Smooth muscle cell of the brain vasculature (primary cell): ENCODE results near the gene NPAS2.

Experiments
- DNase-seq: peaks from one replicate; pipeline ENCODE4 v3.0.0-alpha.2; 2012; ENCODE audit warnings: low read depth, low spot score

Gene NPAS2

GRCh38 chr2:100988630-100989417 lies 168.9 kb downstream of the NPAS2 start:
- no peak for DNase-seq

- no peak for DNase-seq
Measured at GRCh38 chr2:100989666-100990065, 169.7 kb downstream of the NPAS2 start.

GRCh38 chr2:100990166-100990565 lies 170.2 kb downstream of the NPAS2 start:
- DNase-seq, result no peak

- DNase-seq, result no peak
Measured at GRCh38 chr2:100990650-100991403, 170.9 kb downstream of the NPAS2 start.

GRCh38 chr2:100991404-100991773 lies 171.4 kb downstream of the NPAS2 start:
- DNase-seq, result no peak

- no peak for DNase-seq
Measured at GRCh38 chr2:100992262-100992661, 172.3 kb downstream of the NPAS2 start.

GRCh38 chr2:100993294-100993693 lies 173.4 kb downstream of the NPAS2 start:
- no peak for DNase-seq

- DNase-seq, result no peak
Measured at GRCh38 chr2:100995309-100996075, 175.6 kb downstream of the NPAS2 start.

- no peak for DNase-seq
Measured at GRCh38 chr2:100997509-100998234, 177.7 kb downstream of the NPAS2 start.

GRCh38 chr2:100998235-100998573 lies 178.3 kb downstream of the NPAS2 start:
- no peak for DNase-seq

- no peak for DNase-seq
Measured at GRCh38 chr2:100999995-101000394, 180.1 kb downstream of the NPAS2 start.

GRCh38 chr2:101001691-101002561 lies 182.0 kb downstream of the NPAS2 start, which contains the start of gene RPL31:
Gene RPL31 (plus strand): TSS chr2:101002289. CDS start chr2:101002702, 413 bp downstream.
- peak; percentile 92 for DNase-seq

GRCh38 chr2:101002562-101003277 lies 182.8 kb downstream of the NPAS2 start:
- DNase-seq, result no peak

- DNase-seq, result no peak
Measured at GRCh38 chr2:101003278-101003775, 183.4 kb downstream of the NPAS2 start.

- DNase-seq, result no peak
Measured at GRCh38 chr2:101004620-101005325, 184.8 kb downstream of the NPAS2 start.

GRCh38 chr2:101006065-101006715 lies 186.3 kb downstream of the NPAS2 start:
- DNase-seq, result no peak

GRCh38 chr2:101007415-101008345 lies 187.7 kb downstream of the NPAS2 start:
- no peak for DNase-seq
